ENCODE measurements around the gene CTNNA1. TPM values are rescaled to one million over a fixed set of nuclear protein-coding genes. Genes with fewer than 3 reads are reported as not detected.

CTNNA1 gene
- total RNA-seq, 4 donors from 2014 or later: 140 to 752 (median 389) TPM

GRCh38 chr5:138969323-138970002 is 216.2 kb downstream of the CTNNA1 start:
- intact Hi-C loops (cut with DNase I; ENCODE audit: low total_unique reads): no loop called here
- no peak overlapping the region for H3K27ac ChIP-seq
- peaks cover 4 to 5% of the 10 kb centered on the region in 2 donors for H3K4me1 ChIP-seq
- H3K27me3 ChIP-seq: no peaks in the 10 kb centered on the region
- no peak for DNase-seq
- no peaks in the 10 kb centered on the region for H3K9me3 ChIP-seq
- TF ChIP-seq, protein P1, sequence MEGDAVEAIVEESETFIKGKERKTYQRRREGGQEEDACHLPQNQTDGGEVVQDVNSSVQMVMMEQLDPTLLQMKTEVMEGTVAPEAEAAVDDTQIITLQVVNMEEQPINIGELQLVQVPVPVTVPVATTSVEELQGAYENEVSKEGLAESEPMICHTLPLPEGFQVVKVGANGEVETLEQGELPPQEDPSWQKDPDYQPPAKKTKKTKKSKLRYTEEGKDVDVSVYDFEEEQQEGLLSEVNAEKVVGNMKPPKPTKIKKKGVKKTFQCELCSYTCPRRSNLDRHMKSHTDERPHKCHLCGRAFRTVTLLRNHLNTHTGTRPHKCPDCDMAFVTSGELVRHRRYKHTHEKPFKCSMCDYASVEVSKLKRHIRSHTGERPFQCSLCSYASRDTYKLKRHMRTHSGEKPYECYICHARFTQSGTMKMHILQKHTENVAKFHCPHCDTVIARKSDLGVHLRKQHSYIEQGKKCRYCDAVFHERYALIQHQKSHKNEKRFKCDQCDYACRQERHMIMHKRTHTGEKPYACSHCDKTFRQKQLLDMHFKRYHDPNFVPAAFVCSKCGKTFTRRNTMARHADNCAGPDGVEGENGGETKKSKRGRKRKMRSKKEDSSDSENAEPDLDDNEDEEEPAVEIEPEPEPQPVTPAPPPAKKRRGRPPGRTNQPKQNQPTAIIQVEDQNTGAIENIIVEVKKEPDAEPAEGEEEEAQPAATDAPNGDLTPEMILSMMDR (IDR thresholded peaks at IDR 0.05): no peak
- no peak for TF ChIP-seq POLR2A (IDR thresholded peaks at IDR 0.05)
- H3K4me3 ChIP-seq: no peak overlapping the region
- no peaks in the 10 kb centered on the region for H3K36me3 ChIP-seq

DNA sequence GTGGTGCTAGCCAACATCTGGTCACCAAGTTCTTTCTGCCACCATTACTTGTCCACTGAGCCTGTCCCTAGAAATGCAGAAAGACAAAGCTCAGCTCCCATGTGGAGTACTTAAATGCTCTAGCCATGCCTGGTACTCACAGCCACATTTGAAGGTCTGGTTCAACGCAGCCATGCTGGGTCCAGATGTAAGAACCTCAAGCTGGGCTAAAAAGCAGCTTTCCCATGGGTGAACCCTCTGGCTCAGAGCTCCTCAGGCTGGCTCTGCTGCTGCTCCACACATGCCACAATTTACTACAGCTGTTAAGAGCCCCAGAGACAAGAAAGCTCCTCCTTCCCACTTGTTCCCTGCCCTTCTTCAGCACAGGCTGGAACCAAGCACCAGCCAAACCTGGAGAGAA is 219.0 kb downstream of the CTNNA1 start:
- H3K27me3 ChIP-seq: no peaks in the 10 kb centered on the region
- no peak overlapping the region for H3K27ac ChIP-seq
- peaks cover 5 to 9% of the 10 kb centered on the region in 2 donors for H3K4me1 ChIP-seq
- H3K36me3 ChIP-seq: no peaks in the 10 kb centered on the region
- intact Hi-C loops (cut with DNase I; ENCODE audit: low total_unique reads): no loop called here
- DNase-seq: no peak
- TF ChIP-seq, protein P1 (IDR thresholded peaks at IDR 0.05): no peak
- TF ChIP-seq POLR2A (IDR thresholded peaks at IDR 0.05): no peak
- no peak overlapping the region for H3K4me3 ChIP-seq
- no peaks in the 10 kb centered on the region for H3K9me3 ChIP-seq

- no peaks in the 10 kb centered on the region for H3K27me3 ChIP-seq
- intact Hi-C loops (cut with DNase I; ENCODE audit: low total_unique reads): no loop called here
- DNase-seq: no peak
- H3K4me1 ChIP-seq: peaks cover 5 to 9% of the 10 kb centered on the region in 2 donors
- H3K36me3 ChIP-seq: no peaks in the 10 kb centered on the region
- no peak overlapping the region for H3K27ac ChIP-seq
- H3K9me3 ChIP-seq: no peaks in the 10 kb centered on the region
- no peak overlapping the region for H3K4me3 ChIP-seq
- TF ChIP-seq POLR2A (IDR thresholded peaks at IDR 0.05): no peak
- TF ChIP-seq, protein P1 (IDR thresholded peaks at IDR 0.05): no peak
These were observed 219.6 kb downstream of the CTNNA1 start for GRCh38 chr5:138972836-138973235.

- peak; percentile 62 to 67 for DNase-seq
- H3K4me1 ChIP-seq: peaks cover 5 to 9% of the 10 kb centered on the region in 2 donors
- intact Hi-C loops (cut with DNase I; ENCODE audit: low total_unique reads): no loop called here
These were observed 221.2 kb downstream of the CTNNA1 start for GRCh38 chr5:138974227-138975063.

More at GRCh38 chr5:138974227-138975063, 221.2 kb downstream of the CTNNA1 start:
- H3K27ac ChIP-seq: peak overlapping the region; percentile 73 to 80
- TF ChIP-seq, protein P1 (IDR thresholded peaks at IDR 0.05): no peak
- no peak for TF ChIP-seq POLR2A (IDR thresholded peaks at IDR 0.05)
- H3K4me3 ChIP-seq: no peak overlapping the region
- H3K36me3 ChIP-seq: no peaks in the 10 kb centered on the region
- no peaks in the 10 kb centered on the region for H3K9me3 ChIP-seq
- no peaks in the 10 kb centered on the region for H3K27me3 ChIP-seq
